ENCODE measurements around the gene ARL10.
"Not testable (repeated sequence)": the region's sequence is repeated elsewhere in the genome, so short reads cannot be mapped to it uniquely, and the experiment has no call there.

The ARL10 gene

GRCh38 chr5:176389135-176390123 lies 24.1 kb downstream of the ARL10 start:
- no peak for DNase-seq

- no peak for DNase-seq
Observed at GRCh38 chr5:176391479-176391878, 26.2 kb downstream of the ARL10 start.

- DNase-seq, result no peak
Observed at GRCh38 chr5:176391999-176392398, 26.7 kb downstream of the ARL10 start.

- no peak for DNase-seq
Observed at GRCh38 chr5:176392526-176392925, 27.2 kb downstream of the ARL10 start.

- DNase-seq, result no peak
Observed at GRCh38 chr5:176394096-176394495, 28.8 kb downstream of the ARL10 start.

GRCh38 chr5:176394881-176395675 lies 29.8 kb downstream of the ARL10 start:
- no peak for DNase-seq

GRCh38 chr5:176396330-176396729 lies 31.0 kb downstream of the ARL10 start:
- DNase-seq, result peak; percentile 45

- DNase-seq, result no peak
Observed at GRCh38 chr5:176397736-176398420, 32.6 kb downstream of the ARL10 start.

- DNase-seq, result no peak
Observed at GRCh38 chr5:176400382-176401156, 35.3 kb downstream of the ARL10 start.

GRCh38 chr5:176401281-176402205 lies 36.3 kb downstream of the ARL10 start:
- no peak for DNase-seq

GRCh38 chr5:176405656-176406435 lies 40.6 kb downstream of the ARL10 start:
- no peak for DNase-seq

- no peak for DNase-seq
Observed at GRCh38 chr5:176406436-176407052, 41.3 kb downstream of the ARL10 start.

GRCh38 chr5:176407456-176408251 lies 42.4 kb downstream of the ARL10 start:
- DNase-seq, result no peak

GRCh38 chr5:176408252-176408573 lies 42.9 kb downstream of the ARL10 start:
- DNase-seq, result not testable (repeated sequence)

GRCh38 chr5:176408590-176408989 lies 43.3 kb downstream of the ARL10 start:
- no peak for DNase-seq

GRCh38 chr5:176409765-176410164 lies 44.5 kb downstream of the ARL10 start:
- DNase-seq, result no peak

- DNase-seq, result no peak
Observed at GRCh38 chr5:176410486-176411180, 45.3 kb downstream of the ARL10 start.

- no peak for DNase-seq
Observed at GRCh38 chr5:176412517-176413254, 47.4 kb downstream of the ARL10 start.

Data from fibroblast of upper back skin (primary cell).